Measurements from ENCODE around the gene LRMDA.

LRMDA gene

DNA sequence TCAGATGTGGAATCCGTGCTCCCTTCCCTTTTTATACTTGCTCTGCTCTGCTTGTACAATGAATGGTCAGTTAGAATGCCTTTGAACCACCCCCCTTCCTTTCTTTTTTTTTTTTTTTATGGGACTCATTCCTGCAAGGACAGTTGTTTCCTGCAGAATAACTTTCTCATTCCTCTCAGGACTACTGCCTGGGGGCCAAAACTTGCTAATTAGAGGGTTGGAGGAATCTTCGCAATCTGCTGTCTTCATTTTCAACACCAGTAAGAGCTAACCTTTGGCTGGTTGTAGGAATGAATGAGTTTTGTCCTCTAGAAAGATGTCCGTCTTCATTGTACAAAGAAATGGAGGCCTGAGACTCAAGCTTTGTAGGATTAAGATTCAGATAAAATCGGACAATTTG is 868.1 kb downstream of the LRMDA start:
- TF ChIP-seq, protein P1, sequence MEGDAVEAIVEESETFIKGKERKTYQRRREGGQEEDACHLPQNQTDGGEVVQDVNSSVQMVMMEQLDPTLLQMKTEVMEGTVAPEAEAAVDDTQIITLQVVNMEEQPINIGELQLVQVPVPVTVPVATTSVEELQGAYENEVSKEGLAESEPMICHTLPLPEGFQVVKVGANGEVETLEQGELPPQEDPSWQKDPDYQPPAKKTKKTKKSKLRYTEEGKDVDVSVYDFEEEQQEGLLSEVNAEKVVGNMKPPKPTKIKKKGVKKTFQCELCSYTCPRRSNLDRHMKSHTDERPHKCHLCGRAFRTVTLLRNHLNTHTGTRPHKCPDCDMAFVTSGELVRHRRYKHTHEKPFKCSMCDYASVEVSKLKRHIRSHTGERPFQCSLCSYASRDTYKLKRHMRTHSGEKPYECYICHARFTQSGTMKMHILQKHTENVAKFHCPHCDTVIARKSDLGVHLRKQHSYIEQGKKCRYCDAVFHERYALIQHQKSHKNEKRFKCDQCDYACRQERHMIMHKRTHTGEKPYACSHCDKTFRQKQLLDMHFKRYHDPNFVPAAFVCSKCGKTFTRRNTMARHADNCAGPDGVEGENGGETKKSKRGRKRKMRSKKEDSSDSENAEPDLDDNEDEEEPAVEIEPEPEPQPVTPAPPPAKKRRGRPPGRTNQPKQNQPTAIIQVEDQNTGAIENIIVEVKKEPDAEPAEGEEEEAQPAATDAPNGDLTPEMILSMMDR (conservative IDR thresholded peaks at IDR 0.05; ENCODE audit: low read depth, low read length): no peak

DNA sequence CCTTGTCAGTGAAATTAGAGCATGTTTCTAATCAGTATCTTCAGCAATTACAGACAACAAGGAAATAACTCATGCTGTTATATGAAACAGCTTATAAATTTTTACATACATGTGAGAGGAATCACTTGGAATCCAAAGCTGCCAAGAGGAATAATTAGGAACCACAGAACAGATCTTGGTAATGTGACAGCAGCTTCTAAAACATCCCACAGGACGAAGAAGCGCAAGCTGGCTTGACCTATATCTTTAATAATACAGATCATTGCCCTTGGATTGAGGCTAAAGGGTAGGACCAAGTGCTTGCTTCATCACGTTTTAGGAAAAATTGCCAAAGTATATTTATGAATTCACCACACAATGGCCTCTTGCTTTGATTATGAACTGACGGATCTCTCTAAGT is 869.8 kb downstream of the LRMDA start:
- H3K27ac ChIP-seq: no peak overlapping the region
- no peak overlapping the region for H3K4me2 ChIP-seq
- H3K9ac ChIP-seq: no peak overlapping the region
- no peaks in the 10 kb centered on the region for H3K27me3 ChIP-seq (ENCODE audit: insufficient read depth, low read depth)
- no peak overlapping the region for H2AFZ ChIP-seq (ENCODE audit: low read depth)
- H4K20me1 ChIP-seq (ENCODE audit: insufficient read depth): no peaks in the 10 kb centered on the region
- no peaks in the 10 kb centered on the region for H3K4me1 ChIP-seq (ENCODE audit: low read depth, poor library complexity, severe bottlenecking)
- H3K4me3 ChIP-seq (IDR thresholded peaks at IDR 0.05; ENCODE audit: insufficient read depth, low read depth, low read length): no peak overlapping the region
- TF ChIP-seq, protein P1 (conservative IDR thresholded peaks at IDR 0.05; ENCODE audit: low read depth, low read length): no peak
- no peaks in the 10 kb centered on the region for H3K36me3 ChIP-seq (ENCODE audit: insufficient read depth)
- H3K79me2 ChIP-seq (ENCODE audit: insufficient read depth, low read depth): no peaks in the 10 kb centered on the region

More for the DNA sequence above, 868.1 kb downstream of the LRMDA start:
- no peak overlapping the region for H3K27ac ChIP-seq
- no peak overlapping the region for H3K4me2 ChIP-seq
- no peak overlapping the region for H2AFZ ChIP-seq (ENCODE audit: low read depth)
- no peaks in the 10 kb centered on the region for H3K36me3 ChIP-seq (ENCODE audit: insufficient read depth)
- no peaks in the 10 kb centered on the region for H3K27me3 ChIP-seq (ENCODE audit: insufficient read depth, low read depth)
- H3K9ac ChIP-seq: no peak overlapping the region
- no peaks in the 10 kb centered on the region for H3K4me1 ChIP-seq (ENCODE audit: low read depth, poor library complexity, severe bottlenecking)
- H3K4me3 ChIP-seq (IDR thresholded peaks at IDR 0.05; ENCODE audit: insufficient read depth, low read depth, low read length): no peak overlapping the region
- H4K20me1 ChIP-seq (ENCODE audit: insufficient read depth): no peaks in the 10 kb centered on the region
- no peaks in the 10 kb centered on the region for H3K79me2 ChIP-seq (ENCODE audit: insufficient read depth, low read depth)

DNA sequence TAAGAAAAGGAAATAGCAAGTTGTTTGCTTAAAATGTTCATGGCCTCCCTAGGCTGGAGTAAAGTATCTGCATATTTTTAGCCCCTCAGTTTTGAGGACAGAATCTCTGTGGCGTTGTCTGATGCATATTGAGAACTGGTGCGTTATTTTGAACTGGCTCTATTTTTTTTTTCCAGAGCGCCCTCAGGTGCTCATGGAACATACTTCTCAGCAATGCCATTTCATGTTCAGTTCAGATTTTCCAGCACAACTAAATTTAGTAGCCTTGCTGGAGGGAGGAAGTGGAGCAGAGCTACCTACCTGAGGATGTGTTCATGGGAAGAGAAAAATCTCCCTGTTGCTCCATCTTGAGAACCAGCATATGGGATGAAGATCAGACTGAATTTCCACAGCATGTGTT is 870.5 kb downstream of the LRMDA start:
- H4K20me1 ChIP-seq (ENCODE audit: insufficient read depth): no peaks in the 10 kb centered on the region
- H3K27ac ChIP-seq: no peak overlapping the region
- no peak overlapping the region for H3K9ac ChIP-seq
- no peaks in the 10 kb centered on the region for H3K36me3 ChIP-seq (ENCODE audit: insufficient read depth)
- H3K27me3 ChIP-seq (ENCODE audit: insufficient read depth, low read depth): no peaks in the 10 kb centered on the region
- TF ChIP-seq, protein P1 (conservative IDR thresholded peaks at IDR 0.05; ENCODE audit: low read depth, low read length): no peak
- H2AFZ ChIP-seq (ENCODE audit: low read depth): no peak overlapping the region
- no peaks in the 10 kb centered on the region for H3K79me2 ChIP-seq (ENCODE audit: insufficient read depth, low read depth)
- no peak overlapping the region for H3K4me2 ChIP-seq
- no peak overlapping the region for H3K4me3 ChIP-seq (IDR thresholded peaks at IDR 0.05; ENCODE audit: insufficient read depth, low read depth, low read length)
- H3K4me1 ChIP-seq (ENCODE audit: low read depth, poor library complexity, severe bottlenecking): no peaks in the 10 kb centered on the region

DNA sequence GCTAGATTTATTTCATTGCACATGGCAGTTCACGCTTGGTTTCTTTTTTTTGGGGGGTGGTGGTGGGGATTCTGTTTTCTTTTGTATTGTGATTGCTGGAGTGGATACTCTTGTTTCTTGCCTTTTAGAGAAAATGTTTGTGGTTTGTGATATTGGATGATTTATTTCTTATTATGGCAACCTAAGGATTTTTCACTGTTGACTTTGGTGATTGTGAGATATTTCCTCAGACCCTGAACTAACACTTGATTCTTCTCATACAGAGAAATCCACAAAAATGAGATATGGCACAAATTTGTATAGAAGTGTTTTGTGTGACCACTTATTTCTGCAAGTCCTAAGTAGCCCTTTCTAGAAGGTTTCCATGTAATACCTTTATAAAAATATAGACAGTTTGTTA is 871.1 kb downstream of the LRMDA start:
- Histone ChIP-seq H3K9ac (no peak overlapping the region), H3K36me3 (ENCODE audit: insufficient read depth) (no peaks in the 10 kb centered on the region), H3K79me2 (ENCODE audit: insufficient read depth, low read depth) (no peaks in the 10 kb centered on the region), H3K27ac (no peak overlapping the region), H3K4me3 (IDR thresholded peaks at IDR 0.05; ENCODE audit: insufficient read depth, low read depth, low read length) (no peak overlapping the region), H3K27me3 (ENCODE audit: insufficient read depth, low read depth) (no peaks in the 10 kb centered on the region), H2AFZ (ENCODE audit: low read depth) (no peak overlapping the region), H3K4me2 (no peak overlapping the region), H3K4me1 (ENCODE audit: low read depth, poor library complexity, severe bottlenecking) (no peaks in the 10 kb centered on the region), H4K20me1 (ENCODE audit: insufficient read depth) (no peaks in the 10 kb centered on the region)
- TF ChIP-seq, protein P1 (conservative IDR thresholded peaks at IDR 0.05; ENCODE audit: low read depth, low read length): no peak
